Astrocyte (in vitro differentiated cells and primary cell): ENCODE measurements around the gene TMEM271. TPM values are rescaled to one million over a fixed set of nuclear protein-coding genes. Genes with fewer than 3 reads are reported as not detected.

Source experiments
- DNase-seq: peaks from one replicate; pipeline ENCODE4 v3.0.0-alpha.2; 2010; ENCODE audit warnings: low read depth
- FAIRE-seq: peaks from 2 replicates; lab custom pipeline; 2011; peaks lifted over from hg19 to GRCh38; lab: Jason Lieb, UNC
- H2AFZ ChIP-seq: 2 replicates; pipeline ENCODE4 v1.6.0; 2012; ENCODE audit warnings: low read depth, low read length, inconsistent platforms
- H3K27ac ChIP-seq: 2 replicates; pipeline ENCODE4 v1.5.1; 2011; ENCODE audit warnings: low read depth, low read length, inconsistent platforms
- H3K27me3 ChIP-seq: 2 replicates; pipeline ENCODE4 v1.6.0; 2011; ENCODE audit warnings: low read length, inconsistent platforms; ENCODE audit not compliant: insufficient read depth
- H3K36me3 ChIP-seq: 2 replicates; pipeline ENCODE4 v1.5.1; 2011; ENCODE audit warnings: low read length, inconsistent platforms; ENCODE audit not compliant: insufficient read depth
- H3K4me1 ChIP-seq: 2 replicates; pipeline ENCODE4 v1.5.1; 2011; ENCODE audit warnings: low read length, inconsistent platforms; ENCODE audit not compliant: insufficient read depth
- H3K4me2 ChIP-seq: 2 replicates; pipeline ENCODE4 v1.6.0; 2012; ENCODE audit warnings: low read length, inconsistent platforms
- H3K4me3 ChIP-seq: 2 replicates; pipeline ENCODE4 v1.5.1; 2011; ENCODE audit warnings: low read depth, mild to moderate bottlenecking, low read length, inconsistent platforms; ENCODE audit not compliant: insufficient read depth
- H3K79me2 ChIP-seq: 2 replicates; pipeline ENCODE4 v1.6.0; 2012; ENCODE audit warnings: mild to moderate bottlenecking, low read length, inconsistent platforms; ENCODE audit not compliant: insufficient read depth
- H3K9ac ChIP-seq: 2 replicates; pipeline ENCODE4 v1.6.0; 2012; ENCODE audit warnings: mild to moderate bottlenecking, low read length, inconsistent platforms
- H3K9me3 ChIP-seq: 2 replicates; pipeline ENCODE4 v1.5.1; 2012; ENCODE audit warnings: low read depth, mild to moderate bottlenecking, low read length, inconsistent platforms; ENCODE audit not compliant: insufficient read depth
- H4K20me1 ChIP-seq: 2 replicates; pipeline ENCODE4 v1.6.0; 2012; ENCODE audit warnings: low read length, inconsistent platforms; ENCODE audit not compliant: insufficient read depth
- H3K27ac Mint-ChIP-seq: one replicate; pipeline ENCODE4 v1.8.0; 2021; ENCODE audit warnings: mild to moderate bottlenecking, mixed read lengths; ENCODE audit not compliant: unreplicated experiment
- H3K27me3 Mint-ChIP-seq: one replicate; pipeline ENCODE4 v1.8.0; 2021; ENCODE audit warnings: low read depth, mixed read lengths; ENCODE audit not compliant: unreplicated experiment
- H3K36me3 Mint-ChIP-seq: one replicate; pipeline ENCODE4 v1.8.0; 2021; ENCODE audit warnings: low read depth, mixed read lengths; ENCODE audit not compliant: unreplicated experiment
- H3K4me1 Mint-ChIP-seq: one replicate; pipeline ENCODE4 v1.8.0; 2021; ENCODE audit warnings: low read depth, mixed read lengths; ENCODE audit not compliant: unreplicated experiment
- H3K4me3 Mint-ChIP-seq: one replicate; pipeline ENCODE4 v1.8.0; 2021; ENCODE audit warnings: mild to moderate bottlenecking, moderate library complexity, mixed read lengths; ENCODE audit not compliant: unreplicated experiment
- H3K9me3 Mint-ChIP-seq: one replicate; pipeline ENCODE4 v1.8.0; 2021; ENCODE audit warnings: mild to moderate bottlenecking, mixed read lengths; ENCODE audit not compliant: unreplicated experiment
- CTCF ChIP-seq: IDR thresholded peaks from 2 replicates; pipeline ENCODE4 v1.5.1; 2011; ENCODE audit warnings: low read depth, mild to moderate bottlenecking, inconsistent platforms, low read length, moderate library complexity; ENCODE audit not compliant: insufficient read depth
- EZH2 ChIP-seq: IDR thresholded peaks from 2 replicates; pipeline ENCODE4 v1.6.1; 2012; ENCODE audit warnings: mild to moderate bottlenecking, low read length, inconsistent platforms; ENCODE audit not compliant: insufficient read depth
- total RNA-seq: library from RNA; stranded (reverse); gene quantifications from 2 replicates; pipeline ENCODE4 v1.2.1, GENCODE V29; 2021

TMEM271 gene
- total RNA-seq, 1 donor from 2014 or later = 4.4 TPM

- no peak for FAIRE-seq
- no peak for DNase-seq
- peaks cover 3% of the 10 kb centered on the region for H3K4me1 Mint-ChIP-seq
Observed at GRCh38 chr4:621296-622070, 45.4 kb upstream of the TMEM271 start.

GRCh38 chr4:620851-621261, 44.8 kb upstream of the TMEM271 start:
- Histone ChIP-seq H3K9ac (no peak overlapping the region), H3K4me2 (no peak overlapping the region), H3K4me1 (no peaks in the 10 kb centered on the region), H3K4me3 (no peak overlapping the region), H3K36me3 (no peaks in the 10 kb centered on the region), H3K27ac (no peak overlapping the region), H3K79me2 (no peaks in the 10 kb centered on the region), H3K27me3 (no peaks in the 10 kb centered on the region), H2AFZ (no peak overlapping the region), H4K20me1 (no peaks in the 10 kb centered on the region), H3K9me3 (peaks cover 10% of the 10 kb centered on the region)
- no peak for TF ChIP-seq CTCF
- no peak for FAIRE-seq
- no peak for DNase-seq
- H3K27me3 Mint-ChIP-seq = peaks cover 30% of the 10 kb centered on the region
- no peak overlapping the region for H3K27ac Mint-ChIP-seq
- peaks cover 2% of the 10 kb centered on the region for H3K36me3 Mint-ChIP-seq
- no peak overlapping the region for H3K4me3 Mint-ChIP-seq
- peaks cover 3% of the 10 kb centered on the region for H3K4me1 Mint-ChIP-seq
- H3K9me3 Mint-ChIP-seq = peaks cover 2% of the 10 kb centered on the region

More at GRCh38 chr4:621296-622070, 45.4 kb upstream of the TMEM271 start:
- Histone ChIP-seq H3K79me2 (no peaks in the 10 kb centered on the region), H3K9ac (no peak overlapping the region), H3K4me1 (no peaks in the 10 kb centered on the region), H3K4me3 (no peak overlapping the region), H4K20me1 (no peaks in the 10 kb centered on the region), H3K27ac (no peak overlapping the region), H3K9me3 (peaks cover 10% of the 10 kb centered on the region), H3K27me3 (no peaks in the 10 kb centered on the region), H2AFZ (no peak overlapping the region), H3K4me2 (no peak overlapping the region), H3K36me3 (no peaks in the 10 kb centered on the region)
- H3K27me3 Mint-ChIP-seq = peaks cover 27% of the 10 kb centered on the region
- peaks cover 2% of the 10 kb centered on the region for H3K36me3 Mint-ChIP-seq
- no peak overlapping the region for H3K27ac Mint-ChIP-seq
- H3K9me3 Mint-ChIP-seq = no peaks in the 10 kb centered on the region
- no peak overlapping the region for H3K4me3 Mint-ChIP-seq
- TF ChIP-seq CTCF (no peak), EZH2 (no peak)

- Histone ChIP-seq H3K27me3 (no peaks in the 10 kb centered on the region), H3K4me1 (no peaks in the 10 kb centered on the region), H2AFZ (no peak overlapping the region), H4K20me1 (no peaks in the 10 kb centered on the region), H3K9me3 (peaks cover 10% of the 10 kb centered on the region), H3K4me2 (no peak overlapping the region), H3K4me3 (no peak overlapping the region), H3K27ac (no peak overlapping the region), H3K9ac (no peak overlapping the region), H3K36me3 (no peaks in the 10 kb centered on the region), H3K79me2 (no peaks in the 10 kb centered on the region)
- peaks cover 3% of the 10 kb centered on the region for H3K4me1 Mint-ChIP-seq
- no peak overlapping the region for H3K27ac Mint-ChIP-seq
- H3K27me3 Mint-ChIP-seq = peaks cover 36% of the 10 kb centered on the region
- FAIRE-seq (no peak), DNase-seq (no peak)
- H3K4me3 Mint-ChIP-seq = no peak overlapping the region
- peaks cover 2% of the 10 kb centered on the region for H3K36me3 Mint-ChIP-seq
- peaks cover 2% of the 10 kb centered on the region for H3K9me3 Mint-ChIP-seq
- TF ChIP-seq CTCF = no peak
Observed at GRCh38 chr4:620201-620600, 44.1 kb upstream of the TMEM271 start.
